Stimulated activated CD4-positive, alpha-beta T cell treated with anti-CD3 and anti-CD28 coated beads, Interleukin-4, amount 100 ng/mL, for 4 hours (primary cell): Measurements from ENCODE around the gene ADISSP.

ENCODE experiments used
- DNase-seq, 2 experiments: peaks; one replicate each; pipeline ENCODE4 v3.0.0-alpha.2; 2020

Gene ADISSP

DNA sequence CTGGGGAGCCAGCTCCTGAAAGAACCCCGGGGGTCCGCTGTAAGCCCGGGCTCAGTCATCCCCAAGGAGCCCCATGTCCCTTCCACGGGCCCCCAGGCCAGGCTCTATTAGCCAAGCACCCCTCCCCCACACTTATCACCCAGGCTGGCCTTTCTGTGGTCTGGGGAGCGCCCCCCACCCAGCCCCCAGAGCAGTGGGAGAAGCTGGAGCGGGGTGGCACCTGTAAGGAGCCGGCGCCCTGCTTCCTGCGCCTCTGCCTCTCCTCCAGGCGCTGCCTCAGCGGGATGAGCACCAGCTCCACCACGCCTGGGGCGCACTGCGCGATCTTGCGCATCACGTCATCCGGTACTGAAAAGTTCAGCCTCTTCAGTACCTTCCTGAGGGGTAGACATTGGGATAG, 11.4 kb upstream of the ADISSP start:
- no peak for DNase-seq

DNA sequence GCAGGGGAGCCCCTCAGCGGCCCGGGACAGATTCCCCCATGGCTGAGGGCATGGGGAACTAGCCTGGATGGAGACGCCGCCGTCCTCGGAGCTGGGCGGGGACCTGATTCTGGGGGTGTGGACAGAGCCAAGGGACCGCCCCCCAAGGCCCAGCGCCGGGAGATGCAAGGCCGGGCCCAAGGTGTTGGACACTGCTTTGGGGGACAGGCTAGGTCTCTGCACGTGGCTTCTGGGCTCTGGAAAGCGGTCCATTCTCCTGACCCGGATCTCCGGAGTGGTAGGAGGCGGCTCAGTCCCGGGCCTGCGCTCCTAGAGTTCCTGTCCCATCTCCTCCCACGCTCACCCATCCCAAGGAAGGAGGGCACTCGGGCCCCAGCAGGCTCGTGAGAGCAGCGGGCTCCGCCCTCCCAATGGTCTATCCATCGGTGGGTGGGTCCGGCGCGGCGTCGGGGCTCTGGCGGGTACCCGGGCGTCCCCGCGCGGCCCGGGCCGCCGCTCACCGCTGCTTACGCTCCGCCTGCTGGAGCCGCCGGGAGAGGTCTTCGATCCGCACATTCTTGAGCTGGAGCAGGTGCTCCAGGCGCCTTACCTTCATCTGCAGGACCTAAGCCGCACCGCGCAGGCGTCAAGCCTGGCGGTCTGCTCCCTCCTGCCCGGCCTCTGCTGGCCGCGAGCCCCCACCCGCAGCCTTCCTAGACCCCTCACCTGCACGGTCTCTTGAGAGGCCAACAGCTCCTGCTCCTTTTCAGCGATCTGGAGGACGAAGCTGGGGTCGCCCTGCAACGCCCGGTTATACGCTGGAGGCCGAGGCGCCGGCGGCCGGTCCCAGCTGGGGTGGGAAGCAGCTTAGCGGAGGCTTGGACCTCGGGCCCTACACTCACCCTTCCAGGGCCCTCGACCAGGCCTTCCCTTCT, 10.4 kb upstream of the ADISSP start:
- peak in 1 of 2 experiments; percentile 48 for DNase-seq

DNA sequence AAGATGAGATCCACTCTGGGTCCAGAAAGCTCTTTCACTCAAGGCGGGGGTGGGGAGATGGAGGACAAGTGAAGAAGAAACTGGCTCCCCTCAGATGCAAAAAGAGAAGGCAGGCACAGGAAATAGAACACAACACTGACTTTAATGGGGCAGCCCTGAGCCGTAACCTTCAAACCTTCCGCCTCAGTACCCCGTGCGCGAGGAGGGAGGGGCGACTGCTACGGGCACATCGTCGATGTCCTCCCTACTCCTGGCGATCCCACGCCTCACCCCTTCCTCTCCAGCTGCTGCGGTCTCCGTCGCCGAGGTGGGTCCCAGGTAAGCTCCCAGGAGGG, 9.8 kb upstream of the ADISSP start:
- DNase-seq: no peak

DNA sequence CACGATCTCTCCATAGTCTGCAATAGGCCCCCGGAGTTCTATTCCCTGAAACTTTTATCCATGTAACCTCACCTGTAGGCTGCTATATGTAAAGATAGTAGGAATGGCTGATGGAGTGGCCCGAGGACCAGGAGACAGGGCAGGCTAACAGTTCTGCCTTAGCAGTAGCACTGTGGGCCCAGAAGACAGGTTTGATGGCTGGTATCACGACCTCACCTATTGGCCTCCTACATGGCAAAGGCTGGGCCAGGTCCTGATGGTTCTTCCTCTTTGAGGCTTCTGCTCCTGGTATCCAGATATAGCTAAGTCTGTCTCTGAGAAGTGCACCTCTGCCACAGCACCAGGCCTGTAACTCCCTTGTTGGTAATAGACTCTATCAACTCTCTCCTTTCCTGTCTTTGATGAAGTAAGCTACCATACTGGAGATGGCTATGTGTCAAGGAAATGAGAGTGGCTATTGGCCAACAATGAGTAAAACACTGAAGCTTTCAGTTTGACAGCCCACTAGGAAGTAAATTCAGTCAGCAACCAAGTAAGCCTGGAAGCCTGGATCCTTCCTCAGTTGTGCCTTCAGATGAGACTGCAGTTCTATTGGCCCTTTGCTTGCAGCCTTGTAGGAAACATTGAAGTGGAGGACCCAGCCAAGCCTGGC, 8.0 kb upstream of the ADISSP start:
- no peak for DNase-seq

DNA sequence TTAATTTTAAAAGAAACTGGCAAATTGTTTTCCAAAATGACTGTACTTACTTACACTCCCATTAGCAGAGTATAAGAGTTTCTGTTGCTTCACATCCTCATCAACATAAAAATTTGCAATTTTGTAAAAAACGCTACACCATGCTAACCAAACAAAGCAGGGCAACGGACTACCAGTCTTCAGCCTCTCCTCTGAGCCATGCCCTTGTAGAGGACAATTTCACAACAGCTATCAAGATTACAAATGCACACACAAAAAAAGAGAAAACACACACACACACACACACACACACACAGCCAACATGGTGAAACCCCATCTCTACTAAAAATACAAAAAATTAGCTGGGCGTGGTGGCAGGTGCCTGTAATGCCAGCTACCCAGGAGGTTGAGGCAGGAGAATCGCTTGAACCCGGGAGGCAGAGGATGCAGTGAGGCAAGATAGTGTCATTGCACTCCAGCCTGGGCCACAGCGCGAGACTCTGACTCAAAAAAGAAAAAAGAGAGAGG, 4.1 kb upstream of the ADISSP start:
- no peak for DNase-seq

DNA sequence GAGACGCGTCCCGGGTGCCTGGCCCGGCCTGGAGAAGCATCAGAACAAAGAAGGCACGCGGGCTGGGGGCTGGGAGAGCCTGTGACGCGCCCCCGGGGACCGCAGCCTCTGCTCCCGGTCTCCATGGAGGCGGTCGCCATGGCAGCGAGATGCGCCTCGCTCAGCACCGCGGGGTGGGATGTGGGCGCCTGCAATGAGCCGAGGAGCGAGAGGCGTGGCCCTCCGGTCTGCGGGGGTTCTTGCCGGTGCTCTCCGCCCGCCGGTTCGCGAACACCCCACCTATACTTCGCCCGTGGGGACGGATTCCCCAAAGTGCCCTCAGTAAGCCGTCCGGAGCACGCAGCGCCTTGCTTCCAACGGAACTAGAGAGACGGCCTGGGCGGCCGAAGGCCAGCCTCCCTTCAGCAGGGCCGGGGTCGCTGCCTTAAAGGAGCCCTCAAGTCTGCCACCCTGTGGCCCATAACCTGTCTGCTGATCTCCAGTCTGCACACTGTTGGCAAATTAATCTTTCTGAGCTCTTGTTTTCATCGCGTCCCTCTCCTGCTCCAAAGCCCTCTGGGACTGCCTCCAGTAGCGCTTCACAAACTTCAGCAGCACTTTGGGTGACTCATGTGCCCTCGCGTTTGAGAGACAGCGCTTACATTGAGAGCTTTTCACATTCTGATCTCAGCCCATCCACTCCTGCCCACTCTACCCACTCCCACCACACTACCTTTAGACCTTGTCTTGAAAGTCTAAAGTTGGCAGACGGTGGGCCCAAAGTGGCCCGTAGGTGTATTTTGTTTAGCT, 983 bp upstream of the ADISSP start:
- peak; percentile 73 to 83 for DNase-seq

DNA sequence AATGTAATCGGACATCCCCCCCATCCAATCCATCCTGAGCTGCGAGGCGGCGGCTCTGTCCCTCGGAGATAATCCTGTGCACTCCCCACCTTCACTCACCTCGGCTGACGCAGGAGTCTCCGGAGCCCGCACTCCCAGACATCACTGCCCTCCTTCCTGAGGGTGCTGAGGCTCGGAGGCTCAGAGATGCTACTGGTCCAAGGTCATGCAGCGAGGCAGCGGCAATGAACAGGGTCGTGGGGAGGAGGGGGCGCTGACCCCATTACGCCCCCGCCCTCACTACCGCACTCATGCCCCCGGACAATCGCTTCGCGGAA, 485 bp downstream of the ADISSP start:
- peak in 1 of 2 experiments; percentile 24 for DNase-seq

DNA sequence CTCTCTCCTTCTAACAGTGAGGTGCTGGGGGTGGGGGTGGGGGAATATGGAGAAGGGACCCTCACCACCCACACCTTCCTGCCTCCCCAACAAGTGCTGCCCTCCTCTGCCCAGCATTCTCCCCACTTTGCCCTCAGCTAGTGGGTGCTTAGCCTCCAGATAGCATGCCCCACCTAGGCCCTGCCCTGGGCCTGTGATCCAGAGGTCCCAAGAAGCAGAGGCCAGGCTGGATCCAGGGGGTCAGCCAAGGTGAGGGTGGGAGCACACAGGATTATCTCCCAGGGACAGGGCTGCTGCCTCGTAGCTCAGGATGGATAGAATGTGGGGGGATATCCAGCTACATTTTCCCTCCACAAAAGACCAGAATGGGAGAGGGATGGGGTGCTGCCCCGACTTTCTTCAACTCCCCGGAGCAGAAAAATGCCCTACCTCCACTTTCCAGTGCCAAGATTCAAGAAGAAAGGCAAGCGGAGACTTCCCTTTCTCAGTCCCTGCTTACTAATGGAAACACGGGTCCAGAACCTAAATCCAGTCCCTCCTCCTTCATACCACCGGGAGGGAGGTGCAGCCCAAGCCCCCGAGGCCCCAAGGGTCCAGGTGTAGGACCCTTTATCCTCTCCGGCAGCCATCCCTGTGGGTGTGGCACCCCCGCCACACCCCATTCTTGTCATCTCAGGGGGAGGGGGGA, 987 bp downstream of the ADISSP start:
- no peak for DNase-seq

DNA sequence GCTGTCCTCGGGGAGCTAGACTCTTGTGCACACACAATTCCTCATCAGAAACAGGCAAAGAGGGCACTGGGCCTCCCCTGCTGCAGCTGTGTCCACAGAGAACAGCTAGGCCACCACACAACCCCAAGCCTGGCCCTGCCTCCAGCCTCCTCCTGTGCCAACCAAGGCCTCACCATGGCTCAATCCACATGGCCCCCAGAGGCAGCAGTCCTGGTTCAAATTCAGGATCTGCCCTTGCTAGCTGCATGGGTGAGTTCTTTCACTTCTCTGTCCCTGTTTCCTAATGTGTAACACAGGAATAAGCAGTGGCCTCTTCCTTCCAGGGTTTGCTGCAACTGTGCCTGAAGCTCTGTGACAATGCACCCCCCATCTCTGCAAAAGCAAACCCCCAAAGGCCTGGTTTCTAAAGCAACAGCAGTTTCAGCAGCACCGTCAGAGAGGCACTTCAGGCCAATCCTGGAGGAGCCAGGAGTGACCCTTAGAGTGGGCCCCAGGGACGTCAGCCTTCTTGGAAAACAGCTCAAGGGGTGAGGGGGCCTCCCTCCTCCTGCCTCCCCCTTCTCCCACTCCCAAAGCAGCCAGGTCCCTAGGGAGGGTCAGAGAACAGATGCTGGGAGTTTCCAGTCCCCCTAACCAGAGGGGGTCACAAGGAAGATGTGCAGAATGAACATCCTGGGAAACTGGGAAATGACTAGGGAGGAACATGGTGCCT, 2.2 kb downstream of the ADISSP start:
- no peak for DNase-seq

DNA sequence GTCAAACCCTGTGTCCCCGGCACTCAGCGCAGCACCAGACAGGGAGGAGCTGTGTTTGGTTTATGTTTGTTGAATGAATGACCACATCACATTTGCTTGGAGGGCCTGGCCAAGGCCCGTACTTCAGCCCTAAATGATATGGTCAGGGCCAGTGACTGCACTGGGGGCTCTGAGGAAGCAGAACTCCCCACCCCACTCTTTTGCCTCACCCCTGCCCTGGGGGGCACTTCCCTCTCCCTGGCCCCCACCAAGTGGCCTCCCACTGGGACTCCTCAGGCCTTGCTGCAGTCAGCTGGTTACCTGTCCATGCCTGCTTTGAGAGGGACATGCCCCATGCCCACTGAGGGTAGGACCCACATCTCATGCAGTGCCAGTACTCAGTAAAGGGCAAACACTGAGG, 2.9 kb downstream of the ADISSP start:
- no peak for DNase-seq

DNA sequence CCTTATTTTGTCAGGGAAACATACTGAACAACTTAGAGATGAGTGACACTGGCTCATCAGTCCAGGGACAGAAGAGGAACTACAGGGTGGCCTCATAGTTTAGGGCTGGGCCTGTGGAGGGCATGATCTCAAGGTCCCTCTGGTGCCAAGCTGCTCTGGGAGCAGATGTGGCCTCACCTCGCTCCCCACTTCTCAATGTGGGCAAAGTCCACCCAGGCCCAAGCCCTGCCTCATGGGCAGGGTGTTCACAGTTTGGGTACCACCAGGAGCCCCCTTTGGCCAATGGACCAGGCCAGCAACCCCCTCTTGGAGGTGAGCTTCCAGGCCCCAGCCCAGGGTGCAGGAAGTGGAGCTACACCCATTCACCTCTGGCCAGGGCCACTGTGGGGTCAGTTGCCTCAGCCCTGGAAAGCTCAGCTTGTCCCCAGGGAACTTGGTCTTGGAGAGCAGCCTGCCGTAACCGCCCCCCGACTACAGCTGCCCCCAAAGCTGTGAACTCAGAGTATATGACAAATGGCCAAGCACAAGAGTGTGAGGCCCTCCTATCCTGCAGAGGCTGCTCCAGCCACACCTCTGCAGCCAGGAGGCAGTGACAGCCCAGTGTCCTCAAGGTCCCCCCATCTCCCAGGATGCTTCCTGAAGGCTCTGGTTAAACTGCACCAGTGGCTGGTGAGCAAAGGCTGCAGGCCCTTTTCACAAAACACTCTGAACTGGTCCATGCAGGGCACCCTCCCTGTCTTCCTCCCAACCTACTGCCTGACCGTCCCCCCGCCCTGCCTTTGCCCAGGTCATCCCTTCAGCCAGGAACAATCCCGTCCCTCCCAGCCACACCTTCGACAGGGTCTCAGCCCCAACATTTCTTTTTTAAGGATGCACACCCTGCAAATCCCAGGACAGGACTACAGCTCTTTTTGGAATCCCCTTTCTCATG, 3.6 kb downstream of the ADISSP start:
- DNase-seq: no peak

DNA sequence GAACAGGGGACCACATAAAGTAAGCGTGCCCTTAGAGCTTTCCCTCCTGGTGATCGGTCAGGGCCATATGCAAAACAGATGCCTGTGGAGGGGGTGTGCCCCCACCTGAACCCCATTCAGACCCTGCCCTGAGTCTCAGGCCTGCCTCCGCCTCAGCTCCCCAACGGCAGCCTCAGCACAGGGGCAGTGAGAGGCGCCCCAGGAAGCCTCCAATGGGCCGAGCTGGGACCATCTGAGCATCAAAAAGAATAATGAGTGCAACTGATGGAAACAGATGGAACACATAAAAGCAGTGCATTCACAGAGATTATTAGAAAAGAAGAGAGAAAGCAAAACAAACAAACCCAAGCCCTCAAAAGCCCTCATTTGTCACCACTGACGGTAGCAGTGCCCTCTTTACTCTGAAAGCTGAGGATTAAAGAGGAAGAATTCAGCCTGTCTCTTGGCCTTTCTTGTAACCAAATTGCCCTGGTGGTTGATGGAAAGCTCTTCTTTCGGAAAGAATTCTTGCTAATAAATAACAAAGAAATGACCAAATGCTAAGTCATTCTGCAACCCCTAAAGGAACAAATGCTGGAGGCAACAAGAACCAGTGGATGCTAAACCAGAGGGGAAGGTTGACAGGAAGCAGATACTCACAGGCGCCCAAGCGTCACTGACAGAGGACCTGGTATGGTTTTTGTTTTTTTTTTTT, 6.8 kb downstream of the ADISSP start:
- DNase-seq: no peak

DNA sequence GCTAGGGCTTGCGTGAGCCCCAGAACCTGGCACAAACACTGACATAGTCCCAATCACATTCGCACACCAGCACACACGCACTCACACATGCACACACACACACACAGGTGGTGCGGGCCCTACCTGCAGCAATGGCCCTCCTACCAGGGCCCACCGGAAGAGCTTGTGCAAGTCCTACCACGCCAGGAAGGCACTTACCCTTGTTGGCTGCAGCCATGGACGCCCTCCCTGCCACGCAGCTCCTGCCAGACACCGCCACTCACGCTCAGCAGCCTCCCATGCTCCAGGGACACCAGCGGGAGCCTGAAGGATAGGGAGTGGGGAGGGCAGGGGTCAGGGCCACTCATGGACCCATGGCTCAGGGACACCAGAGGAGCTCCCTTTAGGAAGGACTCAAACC, 7.7 kb downstream of the ADISSP start:
- no peak for DNase-seq

DNA sequence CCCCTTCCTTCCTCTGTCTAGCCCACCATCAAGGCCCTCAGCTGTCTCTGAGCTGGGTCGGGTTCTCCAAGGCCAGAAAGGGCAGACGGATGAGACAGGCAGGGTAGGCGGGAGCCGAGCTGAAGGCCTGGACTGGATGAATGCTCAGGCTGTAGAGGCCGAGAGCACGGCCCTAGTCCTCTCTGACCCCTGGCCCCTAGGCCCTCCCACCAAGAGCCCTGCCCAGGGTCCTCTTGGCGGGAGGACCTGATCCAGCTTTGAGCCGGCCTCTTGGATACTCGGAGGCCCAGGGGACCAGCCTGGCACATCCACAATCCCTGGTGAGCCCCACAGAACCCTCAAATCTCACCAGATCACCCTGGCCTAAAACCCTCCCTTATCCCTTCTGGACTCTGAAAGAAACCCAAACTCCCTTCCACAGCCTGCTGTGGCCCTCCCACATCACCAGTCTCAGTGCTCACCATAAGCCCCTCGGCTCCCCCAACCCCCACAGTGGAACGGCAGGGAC, 8.2 kb downstream of the ADISSP start:
- DNase-seq: no peak

DNA sequence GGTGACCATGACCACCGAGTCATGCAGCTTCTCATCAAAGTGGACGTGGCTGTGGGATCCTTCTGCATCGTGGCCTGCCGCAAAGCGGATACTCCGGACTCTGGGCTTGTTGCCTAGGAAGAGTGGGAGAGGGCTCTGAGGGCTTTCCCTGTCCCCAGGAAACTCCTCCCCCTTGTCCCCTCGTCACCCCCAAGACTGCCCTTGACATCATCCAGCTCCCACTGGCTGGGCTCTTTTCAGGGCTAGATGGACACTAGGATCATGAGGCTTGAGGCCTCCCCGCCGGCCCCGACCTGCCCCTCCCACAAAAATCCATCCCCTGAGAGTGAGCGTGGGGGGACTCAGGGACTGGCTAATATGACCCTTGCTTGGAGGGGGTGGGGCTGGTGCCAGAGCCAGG, 9.0 kb downstream of the ADISSP start:
- no peak for DNase-seq

DNA sequence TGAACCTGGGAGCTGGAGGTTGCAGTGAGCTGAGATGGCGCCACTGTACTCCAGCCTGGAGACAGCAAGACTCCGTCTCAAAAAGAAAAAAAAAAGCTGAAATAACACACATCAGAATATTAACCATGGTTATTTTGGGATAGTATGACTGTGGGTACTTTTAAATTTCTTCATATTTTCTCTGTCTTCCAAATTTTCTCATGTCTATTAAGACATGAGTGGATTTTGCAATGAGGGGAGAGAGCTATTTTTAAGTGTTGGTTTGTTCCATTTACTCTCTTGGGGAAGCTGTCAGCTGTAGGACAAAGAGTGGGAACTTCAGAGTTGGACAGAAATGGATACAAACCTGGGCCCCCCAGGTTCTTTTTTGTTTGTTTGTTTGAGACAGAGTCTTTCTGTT, 10.3 kb downstream of the ADISSP start:
- no peak for DNase-seq

DNA sequence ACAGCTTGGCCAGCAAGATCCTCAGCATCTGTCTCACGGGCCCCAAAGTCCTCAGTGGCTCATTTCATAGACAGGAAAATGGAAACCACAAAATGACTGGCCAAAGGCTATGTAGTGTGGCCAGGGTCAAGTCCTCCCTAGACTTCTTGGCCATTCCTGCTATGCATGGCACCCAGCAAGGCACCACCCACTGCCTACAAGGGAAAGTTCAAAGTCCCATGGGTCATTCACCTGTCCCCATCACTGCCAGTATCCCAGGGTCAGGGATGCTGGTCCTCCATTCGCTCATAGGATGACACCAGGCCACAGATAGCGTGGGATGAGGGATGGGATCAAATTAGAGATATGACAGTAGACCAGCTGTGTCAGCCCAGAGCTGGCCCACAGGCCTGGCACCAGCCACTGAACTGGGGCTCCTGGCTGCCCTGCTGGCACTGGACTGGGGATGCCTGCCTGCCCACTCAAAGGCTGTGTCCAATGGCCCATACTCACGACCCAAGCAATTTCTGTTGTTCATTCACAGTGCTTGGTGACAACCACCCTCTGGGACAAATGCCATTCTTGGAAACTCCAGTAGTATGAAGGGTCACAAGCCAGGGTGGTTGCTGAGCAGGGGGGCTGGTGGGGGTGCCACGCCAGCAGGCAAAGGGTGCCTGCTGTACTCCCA, 11.6 kb downstream of the ADISSP start:
- no peak for DNase-seq

DNA sequence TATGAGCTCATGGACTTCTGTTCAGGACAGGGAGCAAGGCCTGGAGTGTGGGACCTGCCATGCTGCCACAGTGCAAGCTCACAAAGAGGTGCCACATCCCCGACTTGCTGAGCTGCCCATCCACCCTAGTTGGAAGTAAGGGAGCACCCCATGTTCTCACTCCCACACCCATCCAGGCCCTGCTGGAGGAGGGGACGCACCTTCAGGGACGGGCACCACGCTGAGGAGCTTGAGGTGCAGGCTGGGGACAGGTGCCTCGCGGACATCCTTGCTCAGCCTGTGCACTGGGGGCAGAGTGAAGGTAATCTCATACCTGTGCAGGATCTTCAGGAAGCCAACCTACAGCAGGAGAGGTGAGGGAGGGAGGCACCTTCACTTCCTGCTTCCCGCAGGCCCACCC, 12.3 kb downstream of the ADISSP start:
- no peak for DNase-seq

DNA sequence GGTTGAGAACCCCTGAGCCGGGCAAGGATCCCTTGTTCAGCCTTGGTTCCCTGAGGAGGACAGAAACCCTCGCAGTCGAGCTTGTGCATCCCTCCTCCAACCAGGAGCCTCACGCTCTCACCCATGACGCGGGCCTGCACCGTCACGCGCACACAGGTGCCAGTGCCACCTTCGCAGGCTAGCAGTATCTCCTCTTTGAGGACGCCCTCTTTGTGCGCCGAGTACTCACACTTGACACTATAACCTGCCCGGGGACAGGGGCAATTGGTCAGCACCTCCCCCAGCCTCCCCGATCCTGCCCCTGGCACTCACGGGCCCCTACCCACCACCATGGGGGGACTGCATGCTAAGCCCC, 13.3 kb downstream of the ADISSP start:
- DNase-seq: no peak
